ENCODE results near the gene GCH1.
A peak's percentile ranks its signal among the peaks of the same experiment; 100 is the strongest.
"Not testable (repeated sequence)": the region's sequence is repeated elsewhere in the genome, so short reads cannot be mapped to it uniquely, and the experiment has no call there.

Gene GCH1

DNA sequence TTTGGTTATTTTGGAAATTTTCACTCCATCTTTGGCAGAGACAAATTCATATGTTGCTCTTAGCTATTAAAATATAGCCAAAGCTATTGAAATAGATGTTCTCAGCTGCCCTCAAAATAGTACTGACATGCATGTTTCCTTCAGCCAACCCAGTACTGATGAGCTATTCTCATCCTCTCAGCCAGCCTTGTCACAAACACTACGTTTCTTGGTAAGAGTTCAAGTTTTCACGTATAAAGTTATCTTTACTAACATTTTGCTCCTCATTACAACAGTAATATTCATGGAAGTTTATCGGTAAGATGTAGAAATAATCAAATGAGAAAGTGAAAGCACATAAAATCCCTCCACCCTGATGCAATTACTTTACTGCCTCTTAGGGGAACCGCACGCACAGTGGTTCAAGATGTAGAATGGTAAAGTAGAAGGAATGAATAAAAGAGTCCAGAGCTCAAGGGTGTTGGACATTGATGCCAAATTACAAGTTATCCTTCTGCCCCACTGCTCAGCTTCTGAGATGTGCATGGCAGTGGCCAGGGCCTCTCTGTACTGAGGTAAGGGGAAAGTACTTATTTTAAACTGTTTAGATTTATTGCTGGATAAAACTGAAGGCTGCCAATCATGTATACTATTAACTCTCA lies 20.7 kb downstream of the GCH1 start:
- H3K27ac ChIP-seq (ENCODE audit: poor library complexity, severe bottlenecking) = peak overlapping the region; percentile 26
- no peaks in the 10 kb centered on the region for H3K36me3 ChIP-seq (ENCODE audit: low read depth)
- H3K4me3 ChIP-seq (ENCODE audit: severe bottlenecking) = peak overlapping the region; percentile 18
- no peaks in the 10 kb centered on the region for H3K9me3 ChIP-seq (ENCODE audit: severe bottlenecking)
- H3K4me1 ChIP-seq (ENCODE audit: insufficient read depth, poor library complexity, severe bottlenecking) = peaks cover 7% of the 10 kb centered on the region
- ATAC-seq (ENCODE audit: low read depth) (peak; percentile 70), DNase-seq (ENCODE audit: low spot score) (no peak)
- TF ChIP-seq, protein P1, sequence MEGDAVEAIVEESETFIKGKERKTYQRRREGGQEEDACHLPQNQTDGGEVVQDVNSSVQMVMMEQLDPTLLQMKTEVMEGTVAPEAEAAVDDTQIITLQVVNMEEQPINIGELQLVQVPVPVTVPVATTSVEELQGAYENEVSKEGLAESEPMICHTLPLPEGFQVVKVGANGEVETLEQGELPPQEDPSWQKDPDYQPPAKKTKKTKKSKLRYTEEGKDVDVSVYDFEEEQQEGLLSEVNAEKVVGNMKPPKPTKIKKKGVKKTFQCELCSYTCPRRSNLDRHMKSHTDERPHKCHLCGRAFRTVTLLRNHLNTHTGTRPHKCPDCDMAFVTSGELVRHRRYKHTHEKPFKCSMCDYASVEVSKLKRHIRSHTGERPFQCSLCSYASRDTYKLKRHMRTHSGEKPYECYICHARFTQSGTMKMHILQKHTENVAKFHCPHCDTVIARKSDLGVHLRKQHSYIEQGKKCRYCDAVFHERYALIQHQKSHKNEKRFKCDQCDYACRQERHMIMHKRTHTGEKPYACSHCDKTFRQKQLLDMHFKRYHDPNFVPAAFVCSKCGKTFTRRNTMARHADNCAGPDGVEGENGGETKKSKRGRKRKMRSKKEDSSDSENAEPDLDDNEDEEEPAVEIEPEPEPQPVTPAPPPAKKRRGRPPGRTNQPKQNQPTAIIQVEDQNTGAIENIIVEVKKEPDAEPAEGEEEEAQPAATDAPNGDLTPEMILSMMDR (IDR thresholded peaks at IDR 0.05; ENCODE audit: poor library complexity, severe bottlenecking) = peak; percentile 11
- no peaks in the 10 kb centered on the region for H3K27me3 ChIP-seq (ENCODE audit: insufficient read depth, poor library complexity, severe bottlenecking)

DNA sequence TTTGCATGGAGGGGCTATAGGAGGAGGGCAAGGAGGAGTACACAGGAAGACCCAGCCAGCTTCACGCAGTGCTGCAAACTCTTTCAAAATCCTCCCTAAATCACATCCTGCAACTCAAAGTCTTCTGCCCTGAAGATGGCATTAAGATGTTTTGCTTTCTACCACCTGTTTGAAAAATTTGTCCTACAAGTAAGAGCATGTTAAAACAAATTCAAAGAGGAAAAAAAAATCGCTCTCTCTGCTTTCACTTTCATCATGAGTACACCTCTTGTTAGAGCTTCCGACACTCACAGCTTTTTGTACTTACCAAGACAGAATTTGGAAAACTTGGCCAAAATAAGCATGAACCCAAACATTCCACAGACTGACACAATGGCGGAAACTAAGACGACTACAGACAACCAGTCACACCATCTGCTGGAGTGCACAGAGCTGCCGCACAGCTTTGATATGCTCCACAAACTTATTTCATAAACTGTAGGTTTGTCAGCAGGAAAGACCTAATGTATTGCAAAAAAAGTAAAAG lies 21.3 kb downstream of the GCH1 start:
- Histone ChIP-seq H3K4me1 (ENCODE audit: insufficient read depth, poor library complexity, severe bottlenecking) (peaks cover 7% of the 10 kb centered on the region), H3K9me3 (ENCODE audit: severe bottlenecking) (no peaks in the 10 kb centered on the region), H3K27me3 (ENCODE audit: insufficient read depth, poor library complexity, severe bottlenecking) (no peaks in the 10 kb centered on the region), H3K27ac (ENCODE audit: poor library complexity, severe bottlenecking) (peak overlapping the region; percentile 26), H3K4me3 (ENCODE audit: severe bottlenecking) (peak overlapping the region; percentile 18), H3K36me3 (ENCODE audit: low read depth) (no peaks in the 10 kb centered on the region)
- DNase-seq (ENCODE audit: low spot score) (no peak), ATAC-seq (ENCODE audit: low read depth) (peak; percentile 80)
- TF ChIP-seq, protein P1 (IDR thresholded peaks at IDR 0.05; ENCODE audit: poor library complexity, severe bottlenecking) = peak; percentile 16

DNA sequence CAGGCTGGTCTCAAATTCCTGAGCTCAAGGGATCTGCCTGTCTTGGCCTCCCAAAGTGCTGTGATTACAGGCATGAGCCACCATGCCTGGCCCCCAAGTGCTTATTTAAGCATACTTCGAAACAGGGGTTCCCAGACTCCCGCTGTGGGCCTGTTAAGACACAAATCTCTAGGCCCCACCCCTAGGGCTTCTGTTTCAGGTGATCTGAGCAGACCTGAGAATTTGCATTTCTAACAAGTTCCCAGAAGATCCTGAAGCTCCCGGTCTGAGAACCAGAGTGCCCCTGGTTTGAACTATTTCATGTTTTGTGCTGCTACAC lies 25.0 kb downstream of the GCH1 start:
- Histone ChIP-seq H3K4me1 (ENCODE audit: insufficient read depth, poor library complexity, severe bottlenecking) (peaks cover 5% of the 10 kb centered on the region), H3K9me3 (ENCODE audit: severe bottlenecking) (no peaks in the 10 kb centered on the region), H3K27me3 (ENCODE audit: insufficient read depth, poor library complexity, severe bottlenecking) (no peaks in the 10 kb centered on the region), H3K36me3 (ENCODE audit: low read depth) (no peaks in the 10 kb centered on the region), H3K27ac (ENCODE audit: poor library complexity, severe bottlenecking) (no peak overlapping the region), H3K4me3 (ENCODE audit: severe bottlenecking) (no peak overlapping the region)
- TF ChIP-seq, protein P1 (IDR thresholded peaks at IDR 0.05; ENCODE audit: poor library complexity, severe bottlenecking) = no peak
- DNase-seq (ENCODE audit: low spot score) (no peak), ATAC-seq (ENCODE audit: low read depth) (no peak)

DNA sequence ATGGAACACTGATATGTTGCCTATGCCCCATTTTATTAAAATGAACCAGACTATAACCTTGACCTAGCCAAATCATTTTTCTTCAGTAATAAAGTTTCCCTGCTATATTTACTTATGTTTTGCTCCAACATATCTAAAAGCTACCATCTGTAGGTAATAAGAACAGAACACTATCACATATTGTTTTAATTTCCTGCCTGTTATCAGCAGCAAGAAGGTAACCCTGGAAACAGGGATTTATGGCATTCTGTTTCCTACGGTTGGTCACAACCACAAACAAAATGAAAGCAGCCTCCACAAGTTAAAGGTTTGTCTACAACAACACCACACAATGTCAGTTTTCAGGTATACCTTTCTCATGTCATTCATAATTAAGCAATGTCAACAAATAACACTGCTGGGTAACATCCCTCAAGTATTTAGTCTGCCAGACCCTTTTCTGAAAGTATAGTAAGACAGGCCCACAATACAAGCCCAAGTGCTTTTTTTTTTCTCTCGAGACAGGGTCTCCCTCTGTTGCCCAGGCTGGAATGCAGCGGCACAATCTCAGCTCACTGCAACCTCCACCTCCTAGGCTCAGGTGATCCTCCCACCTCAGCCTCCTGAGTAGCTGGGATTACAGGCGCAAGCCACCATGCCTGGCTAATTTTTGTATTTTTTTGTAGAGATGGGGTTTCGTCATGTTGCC lies 25.5 kb downstream of the GCH1 start:
- Histone ChIP-seq H3K4me1 (ENCODE audit: insufficient read depth, poor library complexity, severe bottlenecking) (peaks cover 5% of the 10 kb centered on the region), H3K9me3 (ENCODE audit: severe bottlenecking) (no peaks in the 10 kb centered on the region), H3K4me3 (ENCODE audit: severe bottlenecking) (no peak overlapping the region), H3K36me3 (ENCODE audit: low read depth) (no peaks in the 10 kb centered on the region), H3K27ac (ENCODE audit: poor library complexity, severe bottlenecking) (no peak overlapping the region), H3K27me3 (ENCODE audit: insufficient read depth, poor library complexity, severe bottlenecking) (no peaks in the 10 kb centered on the region)
- no peak for DNase-seq (ENCODE audit: low spot score)
- TF ChIP-seq, protein P1 (IDR thresholded peaks at IDR 0.05; ENCODE audit: poor library complexity, severe bottlenecking) = no peak
- no peak for ATAC-seq (ENCODE audit: low read depth)

GRCh38 chr14:54875648-54876047 lies 27.0 kb downstream of the GCH1 start:
- H3K36me3 ChIP-seq (ENCODE audit: low read depth); H3K9me3 ChIP-seq (ENCODE audit: severe bottlenecking); H3K27ac ChIP-seq (ENCODE audit: poor library complexity, severe bottlenecking); DNase-seq (ENCODE audit: low spot score); H3K27me3 ChIP-seq (ENCODE audit: insufficient read depth, poor library complexity, severe bottlenecking); H3K4me3 ChIP-seq (ENCODE audit: severe bottlenecking); ATAC-seq (ENCODE audit: low read depth); H3K4me1 ChIP-seq (ENCODE audit: insufficient read depth, poor library complexity, severe bottlenecking): not testable (repeated sequence)

DNA sequence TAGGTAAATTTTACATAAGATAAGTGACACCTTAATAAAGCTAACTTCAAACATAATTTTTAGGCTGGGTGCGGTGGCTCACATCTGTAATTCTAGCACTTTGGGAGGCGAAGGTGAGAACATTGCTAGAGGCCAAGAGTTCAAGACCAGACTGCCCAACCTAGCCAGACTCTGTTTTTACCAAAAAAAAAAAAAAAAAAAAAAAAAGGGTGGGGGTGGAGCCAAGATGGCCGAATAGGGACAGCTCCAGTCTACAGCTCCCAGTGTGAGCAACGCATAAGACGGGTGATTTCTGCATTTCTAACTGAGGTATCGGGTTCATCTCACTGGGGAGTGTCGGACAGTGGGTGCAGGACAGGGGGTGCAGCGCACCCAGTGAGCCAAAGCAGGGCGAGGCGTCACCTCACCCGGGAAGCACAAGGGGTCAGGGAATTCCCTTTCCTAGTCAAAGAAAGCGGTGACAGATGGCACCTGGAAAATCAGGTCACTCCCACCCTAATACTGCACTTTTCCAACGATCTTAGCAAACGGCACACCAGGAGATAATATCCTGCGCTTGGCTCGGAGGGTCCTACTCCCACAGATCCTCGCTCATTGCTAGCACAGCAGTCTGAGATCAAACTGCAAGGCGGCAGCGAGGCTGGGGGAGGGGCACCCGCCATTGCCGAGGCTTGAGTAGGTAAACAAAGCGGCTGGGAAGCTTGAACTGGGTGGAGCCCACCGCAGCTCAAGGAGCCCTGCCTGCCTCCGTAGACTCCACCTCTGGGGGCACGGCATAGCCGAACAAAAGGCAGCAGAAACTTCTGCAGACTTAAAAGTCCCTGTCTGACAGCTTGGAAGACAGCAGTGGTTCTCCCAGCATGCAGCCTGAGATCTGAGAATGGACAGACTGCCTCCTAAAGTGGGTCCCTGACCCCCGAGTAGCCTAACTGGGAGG lies 32.2 kb downstream of the GCH1 start:
- peak overlapping the region; percentile 35 for H3K4me3 ChIP-seq (ENCODE audit: severe bottlenecking)
- not testable (repeated sequence) for ATAC-seq (ENCODE audit: low read depth); DNase-seq (ENCODE audit: low spot score); H3K4me1 ChIP-seq (ENCODE audit: insufficient read depth, poor library complexity, severe bottlenecking); H3K36me3 ChIP-seq (ENCODE audit: low read depth); H3K27me3 ChIP-seq (ENCODE audit: insufficient read depth, poor library complexity, severe bottlenecking); H3K9me3 ChIP-seq (ENCODE audit: severe bottlenecking); H3K27ac ChIP-seq (ENCODE audit: poor library complexity, severe bottlenecking)
